PC-9 (cell line): Measurements from ENCODE around the gene NFKBIB.

Experiments used
- CTCF ChIP-seq: fragments of 200-600 bp; sonication (generic); conservative IDR thresholded peaks from 2 replicates; pipeline ENCODE4 v1.6.1; 2017; ENCODE audit warnings: mixed run types, antibody characterized with exemption, mild to moderate bottlenecking, moderate library complexity
- EZH2 ChIP-seq: fragments of 200-600 bp; sonication (generic); IDR thresholded peaks from 2 replicates; pipeline ENCODE4 v1.8.0; 2017; ENCODE audit warnings: antibody characterized with exemption, low read depth

- TF ChIP-seq CTCF (no peak), EZH2 (no peak)
Observed at GRCh38 chr19:38899447-38900201, at the start of gene NFKBIB, which contains the start of gene SIRT2.
